GM12872 (cell line): ENCODE results near the gene FGFR3.

Experiments
- CTCF ChIP-seq: IDR thresholded peaks from 3 replicates; pipeline ENCODE4 v1.5.1; 2011; ENCODE audit warnings: low read depth, mild to moderate bottlenecking, low read length, moderate library complexity; ENCODE audit not compliant: insufficient read depth

The FGFR3 gene

GRCh38 chr4:1808396-1808795 lies 15.3 kb downstream of the FGFR3 start:
- no peak for TF ChIP-seq CTCF

GRCh38 chr4:1808851-1809753 lies 16.0 kb downstream of the FGFR3 start:
- no peak for TF ChIP-seq CTCF

- TF ChIP-seq CTCF: peak; percentile 94
Observed at GRCh38 chr4:1809754-1810502, 16.8 kb downstream of the FGFR3 start.

- no peak for TF ChIP-seq CTCF
Observed at GRCh38 chr4:1810765-1811164, 17.7 kb downstream of the FGFR3 start.

- TF ChIP-seq CTCF: no peak
Observed at GRCh38 chr4:1812720-1813119, 19.6 kb downstream of the FGFR3 start.

GRCh38 chr4:1813231-1813630 lies 20.1 kb downstream of the FGFR3 start:
- TF ChIP-seq CTCF: no peak

- TF ChIP-seq CTCF: 0 out of 3 replicates have a peak, but pooled peaks have one; percentile 19
Observed at GRCh38 chr4:1813915-1814314, 20.8 kb downstream of the FGFR3 start.
